Measurements from ENCODE around the gene SLC24A1. TPM values are rescaled to one million over a fixed set of nuclear protein-coding genes. Genes with fewer than 3 reads are reported as not detected.

The SLC24A1 gene
- total RNA-seq, 3 donors from 2014 or later, result 9.5 to 12.3 (median 10.7) TPM

DNA sequence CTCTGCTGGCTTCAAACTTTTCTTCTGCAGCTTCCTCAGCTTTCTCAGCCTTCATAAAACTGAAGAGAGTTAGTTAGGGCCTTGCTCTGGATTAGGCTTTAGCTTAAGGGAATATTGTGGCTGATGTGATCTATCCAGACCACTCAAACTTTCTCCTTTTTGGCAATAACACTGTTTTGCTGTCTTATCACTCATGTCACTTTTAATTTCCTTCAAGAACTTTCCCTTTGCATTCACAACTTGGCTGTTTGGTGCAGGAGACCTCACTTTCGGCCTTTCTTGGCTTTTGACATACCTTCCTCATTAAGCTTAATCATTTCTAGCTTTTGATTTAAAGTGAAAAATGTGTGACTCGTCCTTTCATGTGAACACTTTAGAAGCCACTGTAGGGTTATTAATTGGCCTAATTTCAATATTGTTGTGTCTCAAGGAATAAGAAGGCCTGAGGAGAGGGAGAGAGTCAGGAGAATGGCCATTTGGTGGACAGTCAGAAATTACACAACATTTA, 60.7 kb downstream of the SLC24A1 start:
- TF ChIP-seq, protein P1, sequence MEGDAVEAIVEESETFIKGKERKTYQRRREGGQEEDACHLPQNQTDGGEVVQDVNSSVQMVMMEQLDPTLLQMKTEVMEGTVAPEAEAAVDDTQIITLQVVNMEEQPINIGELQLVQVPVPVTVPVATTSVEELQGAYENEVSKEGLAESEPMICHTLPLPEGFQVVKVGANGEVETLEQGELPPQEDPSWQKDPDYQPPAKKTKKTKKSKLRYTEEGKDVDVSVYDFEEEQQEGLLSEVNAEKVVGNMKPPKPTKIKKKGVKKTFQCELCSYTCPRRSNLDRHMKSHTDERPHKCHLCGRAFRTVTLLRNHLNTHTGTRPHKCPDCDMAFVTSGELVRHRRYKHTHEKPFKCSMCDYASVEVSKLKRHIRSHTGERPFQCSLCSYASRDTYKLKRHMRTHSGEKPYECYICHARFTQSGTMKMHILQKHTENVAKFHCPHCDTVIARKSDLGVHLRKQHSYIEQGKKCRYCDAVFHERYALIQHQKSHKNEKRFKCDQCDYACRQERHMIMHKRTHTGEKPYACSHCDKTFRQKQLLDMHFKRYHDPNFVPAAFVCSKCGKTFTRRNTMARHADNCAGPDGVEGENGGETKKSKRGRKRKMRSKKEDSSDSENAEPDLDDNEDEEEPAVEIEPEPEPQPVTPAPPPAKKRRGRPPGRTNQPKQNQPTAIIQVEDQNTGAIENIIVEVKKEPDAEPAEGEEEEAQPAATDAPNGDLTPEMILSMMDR (IDR thresholded peaks at IDR 0.05), result no peak
- no peak for TF ChIP-seq POLR2A (IDR thresholded peaks at IDR 0.05)
- no peak for TF ChIP-seq POLR2AphosphoS5 (IDR thresholded peaks at IDR 0.05)
- H3K36me3 ChIP-seq, result no peaks in the 10 kb centered on the region
- intact Hi-C loops (cut with DNase I; ENCODE audit: low total_unique reads), result no loop called here

DNA sequence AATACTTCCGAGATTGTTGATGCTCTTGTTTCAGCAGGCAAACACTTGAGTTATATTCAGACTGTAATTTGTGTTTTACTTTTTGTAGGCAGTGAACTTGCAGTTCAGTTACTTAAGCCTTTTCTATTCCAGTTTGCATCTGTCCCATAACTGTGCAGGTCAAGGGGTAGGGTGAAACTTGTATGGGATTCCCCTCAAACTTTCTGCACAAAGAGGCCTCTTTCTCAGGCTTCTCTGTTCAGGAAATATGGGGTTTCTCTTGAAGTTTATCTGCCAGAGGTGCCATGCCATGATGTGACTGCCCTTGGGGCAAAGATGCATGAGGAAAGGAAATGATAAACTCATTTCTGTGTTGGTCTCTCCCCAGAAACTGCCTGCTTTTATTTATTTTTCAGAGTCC, 66.7 kb downstream of the SLC24A1 start:
- intact Hi-C loops (cut with DNase I; ENCODE audit: low total_unique reads), result no loop called here
- H3K36me3 ChIP-seq, result peaks cover 3% of the 10 kb centered on the region
- TF ChIP-seq POLR2AphosphoS5 (IDR thresholded peaks at IDR 0.05) (no peak), POLR2A (IDR thresholded peaks at IDR 0.05) (no peak)
- TF ChIP-seq, protein P1 (IDR thresholded peaks at IDR 0.05), result no peak
- no peaks in the 10 kb centered on the region for H3K27me3 ChIP-seq
- no peaks in the 10 kb centered on the region for H3K9me3 ChIP-seq
- no peak for DNase-seq (ENCODE audit: low spot score in 2 of 2)
- H3K4me1 ChIP-seq, result no peaks in the 10 kb centered on the region
- H3K4me3 ChIP-seq, result no peak overlapping the region
- H3K27ac ChIP-seq, result no peak overlapping the region

More for the DNA sequence above, 60.7 kb downstream of the SLC24A1 start:
- no peaks in the 10 kb centered on the region for H3K4me1 ChIP-seq
- no peak overlapping the region for H3K4me3 ChIP-seq
- H3K9me3 ChIP-seq, result no peaks in the 10 kb centered on the region
- no peak overlapping the region for H3K27ac ChIP-seq
- no peaks in the 10 kb centered on the region for H3K27me3 ChIP-seq
- no peak for DNase-seq (ENCODE audit: low spot score in 2 of 2)

DNA sequence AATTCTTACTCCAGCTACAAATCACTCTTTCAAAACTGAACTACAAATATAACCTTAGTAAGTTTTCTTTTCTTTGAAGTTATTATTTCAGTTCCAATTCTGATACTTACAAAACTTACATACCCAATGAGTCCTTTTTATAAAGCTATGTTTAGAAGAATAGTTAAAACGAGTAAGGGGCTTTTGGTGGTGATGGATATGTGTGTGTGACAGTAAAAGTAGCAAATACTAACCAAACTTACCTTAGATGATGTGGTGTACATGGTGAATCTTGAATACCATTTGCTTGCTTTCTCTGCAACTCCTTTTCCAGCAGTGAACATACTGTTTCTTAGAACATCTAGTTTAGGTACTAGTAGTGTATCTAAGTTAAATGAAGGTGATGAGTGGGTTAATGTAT, 68.4 kb downstream of the SLC24A1 start:
- no peak overlapping the region for H3K4me3 ChIP-seq
- H3K4me1 ChIP-seq, result no peaks in the 10 kb centered on the region
- H3K27ac ChIP-seq, result no peak overlapping the region
- H3K9me3 ChIP-seq, result no peaks in the 10 kb centered on the region
- H3K36me3 ChIP-seq, result peaks cover 3% of the 10 kb centered on the region
- no peak for DNase-seq (ENCODE audit: low spot score in 2 of 2)
- no peaks in the 10 kb centered on the region for H3K27me3 ChIP-seq
- intact Hi-C loops (cut with DNase I; ENCODE audit: low total_unique reads), result no loop called here
- TF ChIP-seq, protein P1 (IDR thresholded peaks at IDR 0.05), result no peak
- TF ChIP-seq POLR2A (IDR thresholded peaks at IDR 0.05) (no peak), POLR2AphosphoS5 (IDR thresholded peaks at IDR 0.05) (no peak)

DNA sequence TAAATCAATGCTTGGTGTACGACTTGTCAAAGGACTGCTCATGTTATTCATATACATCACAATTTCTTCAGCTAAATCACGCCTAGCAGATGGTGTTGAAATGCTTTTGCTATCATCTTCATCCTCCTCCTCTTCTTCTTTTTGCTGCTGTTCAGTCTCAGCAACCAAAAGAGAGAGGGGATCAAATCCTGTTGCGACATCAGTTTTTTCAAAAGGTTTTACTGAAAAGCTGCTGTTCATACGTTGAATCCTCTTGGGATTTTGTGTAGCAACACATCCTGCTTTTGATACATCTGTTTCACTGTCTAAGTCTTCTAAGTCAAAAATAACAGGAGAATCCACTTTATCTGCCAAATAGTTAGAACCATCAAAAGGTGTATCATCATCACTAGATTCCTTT, 69.0 kb downstream of the SLC24A1 start:
- H3K36me3 ChIP-seq, result peaks cover 4% of the 10 kb centered on the region
- no peaks in the 10 kb centered on the region for H3K9me3 ChIP-seq
- no peak for TF ChIP-seq POLR2A (IDR thresholded peaks at IDR 0.05)
- TF ChIP-seq, protein P1 (IDR thresholded peaks at IDR 0.05), result no peak
- TF ChIP-seq POLR2AphosphoS5 (IDR thresholded peaks at IDR 0.05), result no peak
- DNase-seq (ENCODE audit: low spot score in 2 of 2), result no peak
- intact Hi-C loops (cut with DNase I; ENCODE audit: low total_unique reads), result no loop called here
- no peak overlapping the region for H3K4me3 ChIP-seq
- no peaks in the 10 kb centered on the region for H3K27me3 ChIP-seq
- no peaks in the 10 kb centered on the region for H3K4me1 ChIP-seq
- H3K27ac ChIP-seq, result no peak overlapping the region

DNA sequence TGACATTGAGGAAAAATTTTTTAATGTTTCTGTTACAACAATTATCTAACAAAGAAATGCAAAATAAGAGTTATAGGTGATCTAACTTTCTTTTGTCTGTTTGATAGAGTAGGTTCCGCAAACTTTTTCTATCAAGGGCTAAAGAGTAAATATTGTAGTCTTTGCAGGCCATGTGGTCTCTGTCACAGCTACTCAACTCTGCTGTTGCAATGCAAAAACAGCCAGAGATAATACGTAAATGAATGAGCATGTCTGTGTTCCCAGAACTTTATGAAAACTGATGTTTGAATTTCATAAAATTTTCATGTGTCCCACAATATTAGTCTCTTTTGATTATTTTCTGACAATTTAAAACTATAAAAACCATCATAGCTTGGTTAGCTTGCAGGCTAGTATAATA, 73.3 kb downstream of the SLC24A1 start:
- Histone ChIP-seq H3K36me3 (peaks cover 11% of the 10 kb centered on the region), H3K9me3 (no peaks in the 10 kb centered on the region), H3K27ac (no peak overlapping the region), H3K4me3 (no peak overlapping the region), H3K4me1 (no peaks in the 10 kb centered on the region), H3K27me3 (no peaks in the 10 kb centered on the region)
- TF ChIP-seq POLR2AphosphoS5 (IDR thresholded peaks at IDR 0.05) (no peak), POLR2A (IDR thresholded peaks at IDR 0.05) (no peak)
- TF ChIP-seq, protein P1 (IDR thresholded peaks at IDR 0.05), result no peak
- no peak for DNase-seq (ENCODE audit: low spot score in 2 of 2)
- intact Hi-C loops (cut with DNase I; ENCODE audit: low total_unique reads), result no loop called here

Other genes starting within 250 kb of the SLC24A1 start
- 1 to 10 TPM in 1 of 3 donors, under 1 TPM in 1, not detected in 1; 0.33 to 1.8 TPM for gene IGDCC3, start 243.9 kb upstream of the SLC24A1 start, total RNA-seq
- under 1 TPM; 0.66 to 0.88 (median 0.80) TPM for gene IGDCC4, start 199.0 kb upstream of the SLC24A1 start, total RNA-seq
- gene DPP8, start 104.2 kb upstream of the SLC24A1 start, total RNA-seq, result 10 to 100 TPM; 35.0 to 47.0 (median 42.6) TPM
- 100 to 1,000 TPM in 1 of 3 donors, 10 to 100 TPM in 2; 23.2 to 103 (median 78.3) TPM for gene HACD3, start 91.5 kb upstream of the SLC24A1 start, total RNA-seq
- gene INTS14, start 10.8 kb upstream of the SLC24A1 start, total RNA-seq, result 10 to 100 TPM; 34.6 to 54.3 (median 37.7) TPM
- 10 to 100 TPM; 25.3 to 59.0 (median 48.2) TPM for gene DENND4A, start 170.4 kb downstream of the SLC24A1 start, total RNA-seq
- 100 to 1,000 TPM; 108 to 156 (median 147) TPM for gene RAB11A, start 247.6 kb downstream of the SLC24A1 start, total RNA-seq

Measured in breast epithelium (tissue), 4 donors.